ENCODE results near the gene KRT37. TPM values are rescaled to one million over a fixed set of nuclear protein-coding genes. Genes with fewer than 3 reads are reported as not detected.

Gene KRT37
- not detected for total RNA-seq

DNA sequence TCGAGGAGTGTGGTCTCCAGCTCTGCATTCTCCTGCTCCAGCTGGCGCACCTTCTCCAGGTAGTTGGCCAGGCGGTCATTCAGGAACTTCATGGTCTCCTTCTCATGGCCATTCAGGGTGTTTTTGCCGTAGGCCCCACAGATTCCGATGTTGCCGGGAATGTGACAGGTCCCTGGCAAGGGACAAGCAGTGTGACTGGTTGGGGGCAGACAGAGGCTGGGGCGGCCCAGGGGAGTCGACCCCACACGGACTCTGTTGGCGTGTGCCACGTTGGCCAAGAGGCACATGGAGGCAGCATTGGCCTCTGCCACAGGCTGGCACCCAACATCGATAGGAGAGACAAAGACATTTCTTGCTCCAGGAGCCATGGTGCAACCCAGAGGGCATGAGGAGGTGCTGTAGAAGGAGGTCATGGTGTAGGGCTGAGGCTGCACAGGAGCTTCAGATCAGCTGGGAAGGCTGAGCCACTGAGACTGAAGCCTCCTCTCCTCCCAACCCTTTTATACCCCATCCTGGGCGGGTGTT lies at the start of gene KRT37:
Gene KRT37, minus strand, starts transcription at position 475 of the 525 bp plus-strand sequence. Its CDS starts 62 bp downstream, at position 413.
- TF ChIP-seq POLR2A (IDR thresholded peaks at IDR 0.05): no peak
- TF ChIP-seq, protein P1, sequence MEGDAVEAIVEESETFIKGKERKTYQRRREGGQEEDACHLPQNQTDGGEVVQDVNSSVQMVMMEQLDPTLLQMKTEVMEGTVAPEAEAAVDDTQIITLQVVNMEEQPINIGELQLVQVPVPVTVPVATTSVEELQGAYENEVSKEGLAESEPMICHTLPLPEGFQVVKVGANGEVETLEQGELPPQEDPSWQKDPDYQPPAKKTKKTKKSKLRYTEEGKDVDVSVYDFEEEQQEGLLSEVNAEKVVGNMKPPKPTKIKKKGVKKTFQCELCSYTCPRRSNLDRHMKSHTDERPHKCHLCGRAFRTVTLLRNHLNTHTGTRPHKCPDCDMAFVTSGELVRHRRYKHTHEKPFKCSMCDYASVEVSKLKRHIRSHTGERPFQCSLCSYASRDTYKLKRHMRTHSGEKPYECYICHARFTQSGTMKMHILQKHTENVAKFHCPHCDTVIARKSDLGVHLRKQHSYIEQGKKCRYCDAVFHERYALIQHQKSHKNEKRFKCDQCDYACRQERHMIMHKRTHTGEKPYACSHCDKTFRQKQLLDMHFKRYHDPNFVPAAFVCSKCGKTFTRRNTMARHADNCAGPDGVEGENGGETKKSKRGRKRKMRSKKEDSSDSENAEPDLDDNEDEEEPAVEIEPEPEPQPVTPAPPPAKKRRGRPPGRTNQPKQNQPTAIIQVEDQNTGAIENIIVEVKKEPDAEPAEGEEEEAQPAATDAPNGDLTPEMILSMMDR (IDR thresholded peaks at IDR 0.05): no peak
- H3K4me3 ChIP-seq (ENCODE audit: low read depth, poor library complexity, severe bottlenecking): no peak within 1 kb of the TSS
- DNase-seq (ENCODE audit: low spot score in 2 of 2): no peak
- intact Hi-C loops (cut with DNase I; ENCODE audit: low total_unique reads): no loop called here
- 94 to 95% methylated on average over 12 to 13 of the region's 13 CpGs for WGBS, 2 donors

GRCh38 chr17:41468346-41468745 lies 44.0 kb upstream of the KRT37 start:
- TF ChIP-seq POLR2A (IDR thresholded peaks at IDR 0.05): no peak
- TF ChIP-seq, protein P1 (IDR thresholded peaks at IDR 0.05): no peak
- DNase-seq (ENCODE audit: low spot score in 2 of 2): no peak
- intact Hi-C loops (cut with DNase I; ENCODE audit: low total_unique reads): no loop called here
- H3K4me3 ChIP-seq (ENCODE audit: low read depth, poor library complexity, severe bottlenecking): no peak overlapping the region

- H3K4me3 ChIP-seq (ENCODE audit: low read depth, poor library complexity, severe bottlenecking): no peak overlapping the region
- TF ChIP-seq POLR2A (IDR thresholded peaks at IDR 0.05): no peak
- TF ChIP-seq, protein P1 (IDR thresholded peaks at IDR 0.05): no peak
- no peak for DNase-seq (ENCODE audit: low spot score in 2 of 2)
- intact Hi-C loops (cut with DNase I; ENCODE audit: low total_unique reads): no loop called here
- WGBS, 2 donors: 40 to 66% methylated on average over 4 of the region's 4 CpGs
These were observed 43.2 kb upstream of the KRT37 start for GRCh38 chr17:41467561-41467960.

DNA sequence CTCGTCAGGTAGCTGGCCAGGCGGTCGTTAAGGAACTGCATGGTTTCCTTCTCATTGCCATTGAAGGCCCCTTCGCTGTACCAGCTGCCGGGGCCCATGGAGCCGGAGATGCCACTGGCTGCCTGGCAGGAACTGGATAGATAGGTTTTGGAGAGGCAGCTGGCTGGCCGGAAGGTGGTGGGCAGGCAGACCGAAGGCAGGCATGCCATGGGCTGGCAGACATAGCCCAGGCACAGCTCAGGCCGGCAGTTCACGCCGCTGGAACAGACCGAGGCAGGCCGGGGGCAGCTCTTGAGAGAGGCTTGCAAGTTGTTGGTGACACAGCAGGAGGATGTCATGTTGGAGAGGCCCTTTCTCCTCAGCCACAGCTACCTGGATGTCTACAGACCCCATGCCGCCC lies 42.6 kb upstream of the KRT37 start, which contains the start of gene KRT32:
Gene KRT32, minus strand, starts transcription at position 399 of the 400 bp plus-strand sequence. Its CDS starts 61 bp downstream, at position 338.
- 88 to 91% methylated on average over 14 of the region's 14 CpGs for WGBS, 2 donors
- TF ChIP-seq, protein P1 (IDR thresholded peaks at IDR 0.05): no peak
- TF ChIP-seq POLR2A (IDR thresholded peaks at IDR 0.05): no peak
- H3K4me3 ChIP-seq (ENCODE audit: low read depth, poor library complexity, severe bottlenecking): no peak within 1 kb of the TSS
- intact Hi-C loops (cut with DNase I; ENCODE audit: low total_unique reads): no loop called here
- DNase-seq (ENCODE audit: low spot score in 2 of 2): no peak

- intact Hi-C loops (cut with DNase I; ENCODE audit: low total_unique reads): no loop called here
- peak in 1 of 2 donors; percentile 87 for DNase-seq (ENCODE audit: low spot score in 2 of 2)
- WGBS, 2 donors: 15 to 20% methylated on average over 5 to 6 of the region's 6 CpGs
- H3K4me3 ChIP-seq (ENCODE audit: low read depth, poor library complexity, severe bottlenecking): no peak overlapping the region
- TF ChIP-seq, protein P1 (IDR thresholded peaks at IDR 0.05): no peak
These were observed 40.3 kb upstream of the KRT37 start for GRCh38 chr17:41464682-41465081.

DNA sequence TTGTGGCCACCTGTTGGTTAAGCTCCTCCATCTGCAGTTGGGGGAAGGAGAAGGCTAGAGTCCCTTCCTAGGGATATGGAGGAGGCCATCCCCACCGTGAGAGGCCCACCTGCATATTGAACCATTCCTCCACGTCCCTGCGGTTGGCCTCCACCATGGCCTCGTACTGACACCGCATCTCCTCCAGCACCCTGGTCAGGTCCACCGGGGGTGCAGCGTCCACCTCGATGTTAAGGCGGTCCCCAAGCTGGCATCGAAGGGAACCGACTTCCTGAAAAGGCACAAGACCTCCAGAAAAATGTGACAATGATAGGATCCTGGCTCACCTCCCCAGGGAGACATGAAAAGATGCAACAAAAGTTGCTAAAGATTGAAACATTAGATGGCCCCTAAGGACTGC lies 39.8 kb upstream of the KRT37 start:
- 85 to 88% methylated on average over 11 of the region's 11 CpGs for WGBS, 2 donors
- TF ChIP-seq, protein P1 (IDR thresholded peaks at IDR 0.05): no peak
- no peak for TF ChIP-seq POLR2A (IDR thresholded peaks at IDR 0.05)
- DNase-seq (ENCODE audit: low spot score in 2 of 2): no peak
- intact Hi-C loops (cut with DNase I; ENCODE audit: low total_unique reads): no loop called here
- H3K4me3 ChIP-seq (ENCODE audit: low read depth, poor library complexity, severe bottlenecking): no peak overlapping the region
